HCT116 (cell line): ENCODE data around the gene CHN1. TPM values are rescaled to one million over a fixed set of nuclear protein-coding genes. Genes with fewer than 3 reads are reported as not detected.

Experiments used
- ATAC-seq: fragments of 200-7000 bp; cut with Tn5 transposase; 2 replicates; pipeline ENCODE4 v1.9.1; 2020; ENCODE audit warnings: mild to moderate bottlenecking, moderate library complexity
- BruUV-seq: library from RNA; stranded (reverse); fragments of 400-500 nt; replicated peaks from 2 replicates; lab custom pipeline; 2021; lab: Mats Ljungman, UMichigan
- CTCF ChIA-PET: fragments of 300-600 bp; sonication (Branson Sonifier 250); formaldehyde crosslinking; loops from one replicate; lab custom pipeline; 2021; ENCODE audit warnings: antibody characterized with exemption; lab: Charles Lee
- POLR2A ChIA-PET: fragments of 300-600, 350-600 bp; sonication (Branson Sonifier 250); formaldehyde crosslinking; loops from one replicate; lab custom pipeline; 2021; ENCODE audit warnings: antibody characterized with exemption; lab: Charles Lee
- RAD21 ChIA-PET, 2 experiments: fragments of 300-600 bp; sonication (Branson Sonifier 250); formaldehyde crosslinking; loops; one replicate each; lab custom pipeline; 2023; ENCODE audit warnings: low total read pairs in 2 of 2; ENCODE audit not compliant: uncharacterized antibody in 2 of 2, unreplicated experiment in 2 of 2, low non-redundant PET in 1 of 2; lab: Charles Lee
- DNase-seq: peaks from one replicate; pipeline ENCODE4 v3.0.0-alpha.2; 2010; ENCODE audit warnings: low read depth, low spot score
- H2AFZ ChIP-seq: fragments of 200-600 bp; shearing (Covaris generic), sonication (generic); 2 replicates; pipeline ENCODE4 v1.6.1; 2017; ENCODE audit warnings: low read depth, mixed run types, mixed read lengths, antibody characterized with exemption, low read length; ENCODE audit not compliant: poor library complexity, severe bottlenecking
- H3K27ac ChIP-seq: 2 replicates; pipeline ENCODE4 v1.5.1; 2012; ENCODE audit warnings: low read depth, low read length
- H3K27me3 ChIP-seq: fragments of 200-600 bp; sonication (generic); 2 replicates; pipeline ENCODE4 v1.6.1; 2016; ENCODE audit warnings: mixed run types, low read length, mixed read lengths; ENCODE audit not compliant: insufficient read depth
- H3K36me3 ChIP-seq, 2 experiments: fragments of 200-500 bp in 1 of 2; fragments of 200-600 bp in 1 of 2; sonication (Bioruptor generic) in 1 of 2; sonication (generic) in 1 of 2; 2 replicates each; pipeline versions ENCODE4 v1.5.1 to v1.6.1; 2014 to 2016; ENCODE audit warnings: low read length in 2 of 2, inconsistent platforms in 1 of 2, mixed read lengths in 1 of 2, mixed run types in 1 of 2; ENCODE audit not compliant: insufficient read depth in 2 of 2, control insufficient read depth in 1 of 2
- H3K4me1 ChIP-seq, 2 experiments: fragments of 200-600 bp in 1 of 2; sonication (generic) in 1 of 2; 2 replicates each; pipeline versions ENCODE4 v1.5.1 to v1.6.1; 2012 to 2017; ENCODE audit warnings: low read length in 2 of 2, inconsistent platforms in 1 of 2, mild to moderate bottlenecking in 1 of 2, mixed read lengths in 1 of 2, mixed run types in 1 of 2, moderate library complexity in 1 of 2; ENCODE audit not compliant: insufficient read depth in 2 of 2, control insufficient read depth in 1 of 2
- H3K4me2 ChIP-seq: fragments of 200-600 bp; sonication (generic); 2 replicates; pipeline ENCODE4 v1.6.1; 2017; ENCODE audit warnings: mixed run types, low read length, mixed read lengths
- H3K4me3 ChIP-seq, 2 experiments: fragments of 200-600 bp in 1 of 2; sonication (generic) in 1 of 2; replicated peaks in 1 of 2; 2 replicates each; pipeline ENCODE4 v1.5.1; 2011 to 2016; ENCODE audit warnings: low read length in 2 of 2, control low read depth in 1 of 2, low read depth in 1 of 2, mild to moderate bottlenecking in 1 of 2, mixed read lengths in 1 of 2, mixed run types in 1 of 2
- H3K79me2 ChIP-seq: fragments of 200-600 bp; sonication (generic); 2 replicates; pipeline ENCODE4 v1.6.1; 2017; ENCODE audit warnings: mild to moderate bottlenecking, mixed run types, low read length, moderate library complexity, mixed read lengths; ENCODE audit not compliant: insufficient read depth
- H3K9ac ChIP-seq: fragments of 200-600 bp; sonication (generic); 2 replicates; pipeline ENCODE4 v1.6.1; 2016; ENCODE audit warnings: low read length, mixed read lengths
- H3K9me2 ChIP-seq: fragments of 200-600 bp; sonication (generic), shearing (Covaris generic); 2 replicates; pipeline ENCODE4 v1.6.1; 2017; ENCODE audit warnings: mixed run types, mild to moderate bottlenecking, moderate library complexity; ENCODE audit not compliant: insufficient read depth
- H3K9me3 ChIP-seq, 2 experiments: fragments of 200-500 bp in 1 of 2; fragments of 200-600 bp in 1 of 2; sonication (Bioruptor generic) in 1 of 2; sonication (generic) in 1 of 2; 2 replicates each; pipeline ENCODE4 v1.6.1; 2014 to 2017; ENCODE audit warnings: low read length in 2 of 2, mixed read lengths in 2 of 2, inconsistent platforms in 1 of 2, low read depth in 1 of 2, mild to moderate bottlenecking in 1 of 2, mixed run types in 1 of 2, moderate library complexity in 1 of 2; ENCODE audit not compliant: control insufficient read depth in 1 of 2, insufficient read depth in 1 of 2
- H4K20me1 ChIP-seq: fragments of 200-600 bp; sonication (generic), shearing (Covaris generic); 2 replicates; pipeline ENCODE4 v1.6.1; 2017; ENCODE audit warnings: mixed run types, mild to moderate bottlenecking, moderate library complexity; ENCODE audit not compliant: insufficient read depth
- CEBPB ChIP-seq: IDR thresholded peaks from 2 replicates; pipeline ENCODE4 v1.6.1; 2012; ENCODE audit warnings: low read depth
- EGR1 ChIP-seq: IDR thresholded peaks from 2 replicates; pipeline ENCODE4 v1.6.1; 2012; ENCODE audit warnings: low read depth
- ELF1 ChIP-seq: IDR thresholded peaks from 2 replicates; pipeline ENCODE4 v1.6.1; 2012; ENCODE audit warnings: low read depth, borderline replicate concordance
- EZH2 ChIP-seq: fragments of 200-600 bp; sonication (generic); IDR thresholded peaks from 2 replicates; pipeline ENCODE4 v1.6.1; 2017; ENCODE audit warnings: antibody characterized with exemption, mixed run types
- EZH2phosphoT487 ChIP-seq: fragments of 200-600 bp; IDR thresholded peaks from 2 replicates; pipeline ENCODE4 v1.6.1; 2018; ENCODE audit warnings: antibody characterized with exemption, borderline replicate concordance
- FOSL1 ChIP-seq: IDR thresholded peaks from 2 replicates; pipeline ENCODE4 v1.6.1; 2012; ENCODE audit warnings: low read depth
- JUND ChIP-seq: IDR thresholded peaks from 2 replicates; pipeline ENCODE4 v1.6.1; 2012
- MAX ChIP-seq: IDR thresholded peaks from 2 replicates; pipeline ENCODE4 v1.6.1; 2012
- POLR2A ChIP-seq: IDR thresholded peaks from 2 replicates; pipeline ENCODE4 v1.7.0; 2011; ENCODE audit warnings: borderline replicate concordance; ENCODE audit not compliant: insufficient read depth, insufficient read length; ENCODE audit errors: extremely low read depth
- POLR2AphosphoS5 ChIP-seq: IDR thresholded peaks from 2 replicates; pipeline ENCODE4 v1.6.1; 2011; ENCODE audit warnings: mild to moderate bottlenecking, low read depth, low read length, moderate library complexity
- RAD21 ChIP-seq: IDR thresholded peaks from 2 replicates; pipeline ENCODE4 v1.6.1; 2012; ENCODE audit warnings: low read depth, mild to moderate bottlenecking
- REST ChIP-seq: IDR thresholded peaks from 2 replicates; pipeline ENCODE4 v1.6.1; 2012; ENCODE audit warnings: low read depth
- SIN3A ChIP-seq: IDR thresholded peaks from 2 replicates; pipeline ENCODE4 v1.6.1; 2012; ENCODE audit warnings: low read depth
- SRF ChIP-seq: IDR thresholded peaks from 2 replicates; pipeline ENCODE4 v1.6.1; 2012; ENCODE audit warnings: low read depth
- intact Hi-C: fragments of 100-400 bp; cut with micrococcal nuclease; formaldehyde crosslinking; loops from 2 replicates; pipeline ENCODE4 v1.10.0; 2022
- total RNA-seq: library from RNA; stranded (reverse); gene quantifications from one replicate; pipeline ENCODE4 v1.2.1, GENCODE V29; 2021; ENCODE audit not compliant: unreplicated experiment
- TF ChIP-seq, protein P1 (sequence below): IDR thresholded peaks from 2 replicates; pipeline ENCODE4 v1.6.1; 2012
- TF ChIP-seq, protein P2 (sequence below), 3 experiments: fragments of 200-600 bp in 1 of 3; sonication (generic) in 1 of 3; IDR thresholded peaks in 2 of 3; conservative IDR thresholded peaks in 1 of 3; 2 replicates each; pipeline ENCODE4 v1.5.1; 2012 to 2017; ENCODE audit warnings: low read depth in 2 of 3, low read length in 2 of 3, antibody characterized with exemption in 1 of 3, borderline replicate concordance in 1 of 3, control low read depth in 1 of 3, mild to moderate bottlenecking in 1 of 3, mixed read lengths in 1 of 3, mixed run types in 1 of 3, moderate library complexity in 1 of 3; ENCODE audit not compliant: insufficient read depth in 1 of 3

The CHN1 gene
- total RNA-seq, 1 experiment from 2014 or later: 3.6 TPM

GRCh38 chr2:175011505-175011904, 6.3 kb upstream of the CHN1 start:
- no peak for ATAC-seq
- ChIA-PET POLR2A (no interaction called here), RAD21 (no interaction called here), CTCF (no interaction called here)
- no peak overlapping the region for H2AFZ ChIP-seq
- intact Hi-C loops: no loop called here
- peaks cover 23% of the 10 kb centered on the region for H3K27me3 ChIP-seq
- no peaks in the 10 kb centered on the region for H3K9me2 ChIP-seq
- no peak overlapping the region for H3K4me3 ChIP-seq
- DNase-seq: no peak
- no peaks in the 10 kb centered on the region for H3K4me1 ChIP-seq
- H3K79me2 ChIP-seq: no peaks in the 10 kb centered on the region
- H3K9ac ChIP-seq: no peak overlapping the region
- H3K4me2 ChIP-seq: no peak overlapping the region
- H3K36me3 ChIP-seq: no peaks in the 10 kb centered on the region
- H3K27ac ChIP-seq: no peak overlapping the region
- H4K20me1 ChIP-seq: no peaks in the 10 kb centered on the region
- no peak for TF ChIP-seq JUND
- no peak for TF ChIP-seq POLR2A
- TF ChIP-seq SRF: no peak
- no peak for TF ChIP-seq ELF1
- no peak for TF ChIP-seq POLR2AphosphoS5
- TF ChIP-seq MAX: no peak
- H3K9me3 ChIP-seq: no peaks in the 10 kb centered on the region
- no TSS peak for BruUV-seq

DNA sequence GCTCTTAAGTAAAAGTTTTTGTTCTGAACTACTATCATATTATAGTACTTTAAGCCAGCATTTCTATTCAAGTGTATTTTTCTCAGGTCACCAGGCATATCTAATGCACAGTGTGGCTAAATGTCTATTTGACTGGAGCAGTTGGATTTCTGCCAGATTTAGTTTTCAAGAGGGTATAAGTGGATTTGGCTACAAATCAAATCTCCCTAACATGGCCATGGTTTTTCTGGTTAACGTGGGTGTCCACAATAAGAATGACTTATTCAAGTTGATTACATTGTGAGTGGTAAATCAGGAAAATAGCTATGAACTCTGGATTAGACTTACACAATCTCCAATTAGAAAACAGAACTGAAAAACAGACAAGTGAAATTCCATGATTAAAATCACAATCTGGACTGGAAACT, 5.7 kb upstream of the CHN1 start:
- H3K9ac ChIP-seq: no peak overlapping the region
- peaks cover 29% of the 10 kb centered on the region for H3K27me3 ChIP-seq
- H4K20me1 ChIP-seq: no peaks in the 10 kb centered on the region
- ChIA-PET POLR2A (no interaction called here), RAD21 (no interaction called here), CTCF (interaction anchor here (1.2 kb wide), 1 partner anchor 240 kb away, joined by 3 read pairs; no protein-coding TSS in a partner anchor)
- no peak for DNase-seq
- no peaks in the 10 kb centered on the region for H3K79me2 ChIP-seq
- no peak overlapping the region for H2AFZ ChIP-seq
- H3K4me1 ChIP-seq: peaks cover 2 to 3% of the 10 kb centered on the region in 2 experiments; a peak in 3 of 4 replicates
- ATAC-seq: no peak
- H3K27ac ChIP-seq: no peak overlapping the region
- intact Hi-C loops: no loop called here
- no peak overlapping the region for H3K4me3 ChIP-seq
- H3K36me3 ChIP-seq: no peaks in the 10 kb centered on the region
- H3K9me2 ChIP-seq: no peaks in the 10 kb centered on the region
- H3K9me3 ChIP-seq: no peaks in the 10 kb centered on the region
- no TSS peak for BruUV-seq
- no peak overlapping the region for H3K4me2 ChIP-seq
- TF ChIP-seq EGR1 (no peak), CEBPB (no peak), EZH2 (no peak), REST (no peak), EZH2phosphoT487 (no peak), SIN3A (no peak), RAD21 (no peak), MAX (no peak), POLR2AphosphoS5 (no peak), FOSL1 (no peak)
- TF ChIP-seq, protein P1, sequence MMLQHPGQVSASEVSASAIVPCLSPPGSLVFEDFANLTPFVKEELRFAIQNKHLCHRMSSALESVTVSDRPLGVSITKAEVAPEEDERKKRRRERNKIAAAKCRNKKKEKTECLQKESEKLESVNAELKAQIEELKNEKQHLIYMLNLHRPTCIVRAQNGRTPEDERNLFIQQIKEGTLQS: no peak
- TF ChIP-seq, protein P2, sequence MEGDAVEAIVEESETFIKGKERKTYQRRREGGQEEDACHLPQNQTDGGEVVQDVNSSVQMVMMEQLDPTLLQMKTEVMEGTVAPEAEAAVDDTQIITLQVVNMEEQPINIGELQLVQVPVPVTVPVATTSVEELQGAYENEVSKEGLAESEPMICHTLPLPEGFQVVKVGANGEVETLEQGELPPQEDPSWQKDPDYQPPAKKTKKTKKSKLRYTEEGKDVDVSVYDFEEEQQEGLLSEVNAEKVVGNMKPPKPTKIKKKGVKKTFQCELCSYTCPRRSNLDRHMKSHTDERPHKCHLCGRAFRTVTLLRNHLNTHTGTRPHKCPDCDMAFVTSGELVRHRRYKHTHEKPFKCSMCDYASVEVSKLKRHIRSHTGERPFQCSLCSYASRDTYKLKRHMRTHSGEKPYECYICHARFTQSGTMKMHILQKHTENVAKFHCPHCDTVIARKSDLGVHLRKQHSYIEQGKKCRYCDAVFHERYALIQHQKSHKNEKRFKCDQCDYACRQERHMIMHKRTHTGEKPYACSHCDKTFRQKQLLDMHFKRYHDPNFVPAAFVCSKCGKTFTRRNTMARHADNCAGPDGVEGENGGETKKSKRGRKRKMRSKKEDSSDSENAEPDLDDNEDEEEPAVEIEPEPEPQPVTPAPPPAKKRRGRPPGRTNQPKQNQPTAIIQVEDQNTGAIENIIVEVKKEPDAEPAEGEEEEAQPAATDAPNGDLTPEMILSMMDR (IDR thresholded peaks at IDR 0.05 in 2 of 3, conservative IDR thresholded peaks at IDR 0.05 in 1 of 3; ENCODE audit: borderline replicate concordance in 1 of 3, insufficient read depth in 1 of 3, low read depth in 2 of 3, low read length in 2 of 3): no peak
